ENCODE results near the gene ZBP1. TPM values are rescaled to one million over a fixed set of nuclear protein-coding genes. Genes with fewer than 3 reads are reported as not detected.

ZBP1 gene
- total RNA-seq, 1 experiment from 2014 or later, result not detected

- H3K27me3 ChIP-seq (ENCODE audit: low read length), result no peaks in the 10 kb centered on the region
- no peaks in the 10 kb centered on the region for H4K20me1 ChIP-seq (ENCODE audit: low read length)
- no peak overlapping the region for H3K4me3 ChIP-seq (ENCODE audit: low read length)
- intact Hi-C loops (cut with micrococcal nuclease), result no loop called here
- H3K36me3 ChIP-seq (ENCODE audit: low read depth, low read length), result peaks cover 31% of the 10 kb centered on the region; the same call in 1 of the 2 replicates
- H3K4me2 ChIP-seq (ENCODE audit: low read length), result no peak overlapping the region
- H3K4me1 ChIP-seq (ENCODE audit: insufficient read depth, low read length), result no peaks in the 10 kb centered on the region
- H3K9me3 ChIP-seq (ENCODE audit: low read length), result no peaks in the 10 kb centered on the region
- H3K9me2 ChIP-seq (replicated peaks; ENCODE audit: low read length), result no peaks in the 10 kb centered on the region
- H3K9ac ChIP-seq (ENCODE audit: low read length), result no peak overlapping the region
- no peak for DNase-seq
- TF ChIP-seq CTCF (conservative IDR thresholded peaks at IDR 0.05; ENCODE audit: low read depth, low read length) (no peak), EZH2phosphoT487 (IDR thresholded peaks at IDR 0.05; ENCODE audit: borderline replicate concordance, low read length) (no peak), EZH2 (IDR thresholded peaks at IDR 0.05; ENCODE audit: low read length, unreplicated experiment) (no peak)
- H3K79me2 ChIP-seq (ENCODE audit: low read length), result peaks cover 37% of the 10 kb centered on the region
- CTCF ChIA-PET, result no interaction called here
- H3F3A ChIP-seq (ENCODE audit: low read length, unreplicated experiment), result no peaks in the 10 kb centered on the region
- H2AFZ ChIP-seq (ENCODE audit: low read length), result no peak overlapping the region
- no peak for ATAC-seq
- no TSS peak for BruUV-seq (replicated peaks)
- POLR2A ChIA-PET (ENCODE audit: unreplicated experiment), result no interaction called here
- H3K27ac ChIP-seq (ENCODE audit: low read length), result no peak overlapping the region
Measured at GRCh38 chr20:57657535-57658446, 37.6 kb upstream of the ZBP1 start.

- Histone ChIP-seq H3K27me3 (ENCODE audit: low read length) (no peaks in the 10 kb centered on the region), H3K36me3 (ENCODE audit: low read depth, low read length) (peaks cover 38% of the 10 kb centered on the region), H3K9ac (ENCODE audit: low read length) (no peak overlapping the region), H2AFZ (ENCODE audit: low read length) (no peak overlapping the region), H3K4me3 (ENCODE audit: low read length) (no peak overlapping the region), H3K27ac (ENCODE audit: low read length) (no peak overlapping the region), H3K9me3 (ENCODE audit: low read length) (no peaks in the 10 kb centered on the region), H3K79me2 (ENCODE audit: low read length) (peaks cover 29% of the 10 kb centered on the region), H3K9me2 (replicated peaks; ENCODE audit: low read length) (no peaks in the 10 kb centered on the region), H3K4me1 (ENCODE audit: insufficient read depth, low read length) (no peaks in the 10 kb centered on the region), H3F3A (ENCODE audit: low read length, unreplicated experiment) (no peaks in the 10 kb centered on the region), H3K4me2 (ENCODE audit: low read length) (no peak overlapping the region), H4K20me1 (ENCODE audit: low read length) (no peaks in the 10 kb centered on the region)
- ChIA-PET CTCF (no interaction called here), POLR2A (ENCODE audit: unreplicated experiment) (no interaction called here)
- no TSS peak for BruUV-seq (replicated peaks)
- no peak for ATAC-seq
- no peak for DNase-seq
- intact Hi-C loops (cut with micrococcal nuclease), result no loop called here
- TF ChIP-seq EZH2phosphoT487 (IDR thresholded peaks at IDR 0.05; ENCODE audit: borderline replicate concordance, low read length) (no peak), CTCF (conservative IDR thresholded peaks at IDR 0.05; ENCODE audit: low read depth, low read length) (no peak)
Measured at GRCh38 chr20:57656821-57657534, 36.8 kb upstream of the ZBP1 start.
